HG02938 (cell line): ENCODE measurements around the gene ZNF683.

Experiments used
- ATAC-seq: cut with Tn5 transposase; IDR thresholded peaks from one replicate; pipeline ENCODE4 v1.9.1; 2021; ENCODE audit warnings: mild to moderate bottlenecking, moderate library complexity; ENCODE audit not compliant: unreplicated experiment

Gene ZNF683

DNA sequence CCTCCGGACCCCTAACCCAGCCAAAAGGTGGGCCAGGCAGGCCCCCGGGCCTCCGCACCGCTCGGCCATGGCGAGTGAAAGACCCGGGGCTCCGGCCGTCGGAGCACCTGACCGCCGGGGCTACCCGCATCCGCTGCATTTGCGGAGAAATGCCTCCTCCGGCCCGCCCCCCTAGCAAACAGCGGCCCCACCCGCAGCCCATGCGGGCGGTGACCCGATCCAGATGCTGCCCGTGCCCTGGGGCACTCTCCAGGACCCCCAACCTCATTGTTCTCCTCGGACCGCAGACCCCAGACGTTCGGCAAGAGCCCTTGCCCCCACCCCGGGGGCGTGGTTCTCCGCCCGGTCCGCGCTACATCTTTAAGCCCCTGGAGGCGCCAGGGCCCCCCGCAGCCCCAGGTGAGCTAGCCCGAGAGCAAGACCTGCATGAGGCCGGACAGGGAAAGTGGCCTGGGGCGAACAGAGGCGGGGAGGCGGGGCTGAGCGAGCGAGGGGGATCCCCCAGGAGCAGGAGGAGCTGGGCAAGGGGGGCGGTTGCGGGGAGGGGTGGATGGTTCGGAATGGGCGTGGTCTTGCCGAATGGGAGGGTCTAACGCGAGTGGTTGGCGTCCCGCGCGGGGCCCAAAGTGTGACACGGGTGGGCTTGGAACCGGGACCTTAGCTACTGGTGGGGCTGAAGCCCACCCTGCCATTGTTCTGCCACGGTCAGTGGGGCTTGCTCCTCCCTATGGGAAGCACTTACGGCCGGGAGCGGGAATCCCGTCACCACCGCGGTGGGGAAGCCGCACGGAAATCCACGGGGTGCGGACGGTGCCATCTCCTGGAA lies 12.4 kb downstream of the ZNF683 start:
- ATAC-seq, result no peak

- ATAC-seq, result no peak
These were observed 13.9 kb downstream of the ZNF683 start for GRCh38 chr1:26358411-26359384.

DNA sequence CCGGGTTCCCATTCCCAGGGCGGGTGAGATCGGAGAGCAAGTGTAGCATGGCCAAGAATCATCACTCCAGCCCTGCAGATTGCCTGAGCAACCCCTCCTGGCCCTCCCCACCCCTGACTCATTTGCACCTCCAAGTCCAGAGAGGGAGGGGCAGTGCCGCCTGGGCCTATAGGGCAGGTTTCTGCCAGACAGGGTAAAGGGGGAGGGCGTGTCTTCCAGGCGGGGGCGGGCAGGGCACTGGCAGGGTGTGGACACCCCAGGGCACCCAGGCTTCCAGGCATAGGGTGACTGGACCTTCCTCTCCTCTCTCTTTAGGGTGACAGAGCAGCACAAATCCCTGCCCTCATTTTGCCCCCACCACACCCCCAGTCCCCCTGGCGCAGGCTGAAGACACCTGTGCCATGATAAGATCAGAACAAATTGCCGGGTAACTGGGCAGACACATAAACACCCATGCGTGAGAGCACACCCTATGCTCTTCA lies 15.4 kb downstream of the ZNF683 start:
- no peak for ATAC-seq

DNA sequence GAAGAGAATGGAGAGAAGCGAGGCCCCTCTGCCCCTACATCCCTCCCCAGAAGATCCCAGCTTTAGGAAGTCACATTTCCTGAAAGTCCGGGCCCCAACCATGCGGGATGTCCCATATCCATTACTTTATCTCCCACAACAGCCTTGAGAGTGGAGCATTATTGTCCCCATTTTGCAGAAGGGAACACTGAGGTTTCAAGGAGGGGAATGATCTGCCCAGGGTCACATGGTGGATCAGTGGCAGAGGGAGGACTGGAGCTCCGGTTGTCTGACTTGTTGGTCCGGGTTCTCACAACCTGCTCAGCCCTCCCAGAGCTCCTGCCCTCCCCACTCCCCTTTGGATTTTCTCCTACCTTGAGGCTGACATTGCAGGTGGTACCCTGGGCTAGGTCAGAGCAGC lies 16.4 kb downstream of the ZNF683 start:
- ATAC-seq, result no peak

GRCh38 chr1:26354972-26355371 lies 17.6 kb downstream of the ZNF683 start:
- no peak for ATAC-seq

DNA sequence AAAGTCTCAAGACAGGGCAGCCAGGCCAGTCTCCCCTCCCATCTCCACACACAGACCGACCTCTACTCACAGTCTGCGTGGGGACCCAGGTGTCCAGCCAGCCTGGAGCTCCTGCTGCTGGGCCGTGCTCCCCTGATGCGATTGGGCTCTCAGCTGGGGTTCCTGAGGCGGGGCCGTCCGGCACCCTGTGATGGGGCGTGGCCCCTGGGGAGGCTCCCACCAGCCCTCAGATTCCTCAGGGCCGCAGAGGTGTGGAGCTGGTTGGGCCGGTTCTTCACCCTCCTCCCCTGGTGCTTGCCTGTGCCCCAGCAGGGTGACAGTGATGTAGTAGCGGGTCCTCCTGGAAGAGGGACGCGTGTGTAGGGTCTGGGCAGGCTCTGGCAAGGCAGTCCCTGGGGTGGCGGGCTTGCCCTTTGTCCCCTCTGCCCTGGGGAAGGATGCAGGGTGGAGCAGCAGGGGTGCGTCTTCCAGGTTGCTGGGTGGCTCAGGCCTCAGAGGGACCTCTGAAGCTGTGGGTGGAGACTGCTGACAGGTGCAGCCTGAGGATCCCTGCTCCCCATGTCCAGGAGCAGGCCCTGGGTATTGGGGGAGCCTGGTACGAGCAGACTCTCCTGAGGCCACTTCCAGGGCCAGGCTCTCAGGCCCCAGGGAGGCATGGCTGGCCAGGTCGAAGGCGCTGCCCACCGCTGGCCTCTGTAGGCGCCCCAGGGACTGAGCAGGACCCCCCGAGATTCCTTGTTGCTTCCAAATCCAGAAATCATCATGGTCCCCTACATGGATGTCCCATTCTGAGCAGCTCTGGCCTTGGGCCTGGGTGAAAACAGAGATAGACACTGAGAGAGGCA lies 18.4 kb downstream of the ZNF683 start, which contains the start of gene CRYBG2:
TSS of gene CRYBG2 (minus strand) at position 155 of the 845 bp plus-strand sequence. CDS start 7,473 bp downstream, outside the sequence.
- no peak for ATAC-seq

DNA sequence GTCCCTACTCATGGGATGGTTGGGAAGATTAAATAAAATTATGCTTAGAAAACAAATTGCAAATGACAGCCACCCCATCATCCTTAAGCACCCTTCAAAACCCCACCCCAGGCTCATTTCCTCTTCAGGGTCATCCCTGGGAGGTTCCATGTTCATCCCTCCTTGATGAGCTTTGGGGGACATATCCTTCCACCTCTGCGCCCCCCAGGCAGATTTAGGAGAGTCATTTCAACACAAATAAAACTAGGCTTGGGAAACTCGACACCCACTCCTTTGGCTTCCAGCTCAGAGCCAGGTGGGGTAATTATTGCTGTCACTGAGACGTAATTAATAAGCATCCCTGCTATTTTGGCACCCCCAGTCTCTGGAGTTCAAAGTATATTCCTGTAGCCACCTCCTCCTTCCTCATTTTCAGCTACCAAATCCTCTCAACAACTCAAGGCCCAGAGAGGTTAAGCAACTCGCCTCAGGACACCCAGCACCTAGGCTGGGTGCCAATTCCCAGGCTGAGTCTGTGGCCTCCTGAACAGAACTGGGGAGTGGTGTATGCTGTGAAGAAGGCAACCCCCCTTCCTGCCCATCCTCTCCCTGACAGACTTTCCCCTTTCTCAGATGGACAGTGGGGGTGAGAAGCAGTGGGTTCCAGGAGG lies 19.2 kb downstream of the ZNF683 start:
- ATAC-seq, result no peak

GRCh38 chr1:26352338-26352679 lies 20.2 kb downstream of the ZNF683 start:
- no peak for ATAC-seq

- ATAC-seq, result no peak
These were observed 20.8 kb downstream of the ZNF683 start for GRCh38 chr1:26351590-26352337.

GRCh38 chr1:26350701-26351589 lies 21.6 kb downstream of the ZNF683 start:
- no peak for ATAC-seq

- ATAC-seq, result no peak
These were observed 22.2 kb downstream of the ZNF683 start for GRCh38 chr1:26350343-26350700.

DNA sequence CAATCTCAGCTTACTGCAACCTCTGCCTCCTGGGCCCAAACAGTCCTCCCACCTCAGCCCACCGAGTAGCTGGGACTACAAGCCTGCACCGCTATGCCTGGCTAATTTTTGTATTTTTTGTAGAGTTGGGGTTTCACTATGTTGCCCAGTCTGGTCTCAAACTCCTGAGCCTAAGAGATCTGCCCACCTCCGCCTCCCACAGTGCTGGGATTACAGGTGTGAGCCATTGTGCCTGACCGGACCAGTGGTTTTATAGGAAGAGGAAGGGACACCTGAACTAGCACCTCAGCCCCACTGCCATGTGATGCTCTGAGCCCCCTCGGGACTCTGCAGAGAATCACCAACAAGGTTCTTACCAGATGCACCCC lies 22.7 kb downstream of the ZNF683 start:
- ATAC-seq, result no peak

DNA sequence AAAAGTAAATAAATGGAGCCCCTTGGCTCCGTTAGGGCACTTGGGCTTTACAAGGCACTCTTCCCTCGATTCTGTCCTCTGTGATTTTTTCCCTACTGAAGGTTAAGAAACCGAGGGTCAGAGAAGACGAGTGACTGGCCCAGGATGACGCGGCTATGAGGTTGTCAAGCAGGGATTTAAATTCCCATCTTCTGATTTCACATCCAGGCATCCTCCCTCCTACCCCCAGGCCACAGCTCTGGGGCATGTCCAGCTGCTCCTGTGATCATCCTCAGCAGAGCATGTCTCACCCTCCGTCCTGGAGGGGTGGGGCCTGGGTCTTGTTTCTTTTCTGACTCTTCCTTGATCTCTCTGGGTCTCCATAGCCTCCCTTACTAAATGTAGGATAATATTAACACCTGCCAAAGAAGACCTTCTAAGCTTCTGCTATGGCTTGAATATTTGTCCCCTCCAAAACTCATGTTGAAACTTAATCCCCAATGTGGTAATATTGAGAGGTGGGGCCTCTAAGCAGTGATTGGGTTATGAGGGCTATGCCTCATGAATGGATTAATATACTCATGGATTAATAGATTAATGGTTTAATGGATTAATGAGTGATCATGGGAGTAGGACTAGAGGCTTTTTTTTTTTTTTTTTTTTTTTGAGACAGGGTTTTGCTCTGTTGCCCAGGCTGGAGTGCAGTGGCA lies 23.2 kb downstream of the ZNF683 start:
- no peak for ATAC-seq

DNA sequence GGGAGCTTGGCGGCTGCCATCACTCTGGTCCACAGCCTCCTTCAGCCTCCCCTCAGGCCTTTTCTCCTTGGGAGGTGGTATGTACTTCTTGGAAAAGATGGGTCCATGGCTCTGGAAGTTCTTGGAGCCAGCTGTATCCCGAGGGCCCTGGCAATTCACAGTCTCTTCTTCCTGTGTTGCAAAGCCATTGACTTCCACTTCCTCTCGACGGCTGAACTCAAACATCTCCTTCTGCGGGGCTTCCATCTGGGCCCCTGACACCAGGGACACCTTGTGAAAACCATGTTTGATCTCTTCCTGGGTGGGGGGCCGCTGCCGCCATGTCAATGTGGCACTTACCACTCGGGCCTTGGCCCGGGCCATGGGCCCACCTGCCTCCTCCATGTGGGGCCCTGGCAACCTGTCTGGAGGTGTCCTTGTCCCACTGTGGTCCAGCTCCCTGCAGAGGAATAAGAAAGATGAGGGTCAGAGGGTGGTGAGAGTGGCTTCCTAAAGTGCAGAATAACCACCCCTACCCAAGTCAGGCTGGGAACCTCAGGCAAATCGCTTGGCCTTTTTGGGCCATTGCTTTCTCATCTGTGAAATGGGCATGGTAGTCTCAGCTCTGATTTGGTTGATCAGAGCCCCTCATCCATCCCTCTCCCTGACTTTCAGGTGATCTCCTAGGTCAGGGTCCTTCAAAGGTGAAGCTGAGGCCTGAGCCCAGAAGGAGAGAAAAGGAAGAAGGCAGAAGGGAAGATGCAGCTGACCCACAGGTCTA lies 26.1 kb downstream of the ZNF683 start:
- ATAC-seq, result no peak

DNA sequence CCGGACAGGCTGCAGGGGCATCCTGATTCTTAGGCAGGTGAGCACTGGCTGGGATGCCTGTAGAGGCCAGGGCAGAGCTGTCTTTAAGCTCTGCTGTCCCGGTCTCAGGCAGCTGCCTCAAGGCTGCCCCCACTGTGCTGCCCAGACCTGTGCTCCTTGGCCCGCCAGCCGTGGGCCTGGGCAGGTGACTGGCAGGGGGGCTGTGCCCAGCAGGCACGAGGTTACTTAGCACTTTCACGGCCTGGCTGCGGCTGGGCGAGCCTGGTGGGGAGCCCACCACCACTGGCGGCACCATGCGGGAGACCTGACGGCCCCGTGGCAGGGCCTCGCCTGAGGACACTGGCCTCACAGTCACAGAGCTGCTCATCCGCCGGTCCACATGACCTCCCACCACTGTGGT lies 26.8 kb downstream of the ZNF683 start:
- ATAC-seq, result no peak

- no peak for ATAC-seq
These were observed 28.2 kb downstream of the ZNF683 start for GRCh38 chr1:26344147-26344920.

- no peak for ATAC-seq
These were observed 32.5 kb downstream of the ZNF683 start for GRCh38 chr1:26340047-26340481.
